Measurements from ENCODE around the gene PLIN1.

The PLIN1 gene

GRCh38 chr15:89629829-89630228, 49.3 kb downstream of the PLIN1 start:
- in situ Hi-C loops (cut with MboI; ENCODE audit: low sequenced_read_pairs, unreplicated experiment) = no loop called here

GRCh38 chr15:89628806-89629715, 50.1 kb downstream of the PLIN1 start:
- in situ Hi-C loops (cut with MboI; ENCODE audit: low sequenced_read_pairs, unreplicated experiment) = no loop called here
- TF ChIP-seq, protein P1, sequence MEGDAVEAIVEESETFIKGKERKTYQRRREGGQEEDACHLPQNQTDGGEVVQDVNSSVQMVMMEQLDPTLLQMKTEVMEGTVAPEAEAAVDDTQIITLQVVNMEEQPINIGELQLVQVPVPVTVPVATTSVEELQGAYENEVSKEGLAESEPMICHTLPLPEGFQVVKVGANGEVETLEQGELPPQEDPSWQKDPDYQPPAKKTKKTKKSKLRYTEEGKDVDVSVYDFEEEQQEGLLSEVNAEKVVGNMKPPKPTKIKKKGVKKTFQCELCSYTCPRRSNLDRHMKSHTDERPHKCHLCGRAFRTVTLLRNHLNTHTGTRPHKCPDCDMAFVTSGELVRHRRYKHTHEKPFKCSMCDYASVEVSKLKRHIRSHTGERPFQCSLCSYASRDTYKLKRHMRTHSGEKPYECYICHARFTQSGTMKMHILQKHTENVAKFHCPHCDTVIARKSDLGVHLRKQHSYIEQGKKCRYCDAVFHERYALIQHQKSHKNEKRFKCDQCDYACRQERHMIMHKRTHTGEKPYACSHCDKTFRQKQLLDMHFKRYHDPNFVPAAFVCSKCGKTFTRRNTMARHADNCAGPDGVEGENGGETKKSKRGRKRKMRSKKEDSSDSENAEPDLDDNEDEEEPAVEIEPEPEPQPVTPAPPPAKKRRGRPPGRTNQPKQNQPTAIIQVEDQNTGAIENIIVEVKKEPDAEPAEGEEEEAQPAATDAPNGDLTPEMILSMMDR (IDR thresholded peaks at IDR 0.05; ENCODE audit: borderline replicate concordance, control extremely low read depth, extremely low read depth, insufficient read depth, missing control alignments) = no peak
- peak; percentile 24 for DNase-seq (ENCODE audit: low spot score)

More at GRCh38 chr15:89629829-89630228, 49.3 kb downstream of the PLIN1 start:
- peak; percentile 34 for DNase-seq (ENCODE audit: low spot score)
- TF ChIP-seq, protein P1 (IDR thresholded peaks at IDR 0.05; ENCODE audit: borderline replicate concordance, control extremely low read depth, extremely low read depth, insufficient read depth, missing control alignments) = no peak

GRCh38 chr15:89628301-89628700, 50.9 kb downstream of the PLIN1 start:
- TF ChIP-seq, protein P1 (IDR thresholded peaks at IDR 0.05; ENCODE audit: borderline replicate concordance, control extremely low read depth, extremely low read depth, insufficient read depth, missing control alignments) = no peak
- in situ Hi-C loops (cut with MboI; ENCODE audit: low sequenced_read_pairs, unreplicated experiment) = no loop called here
- no peak for DNase-seq (ENCODE audit: low spot score)

- peak; percentile 19 for DNase-seq (ENCODE audit: low spot score)
- in situ Hi-C loops (cut with MboI; ENCODE audit: low sequenced_read_pairs, unreplicated experiment) = no loop called here
- TF ChIP-seq, protein P1 (IDR thresholded peaks at IDR 0.05; ENCODE audit: borderline replicate concordance, control extremely low read depth, extremely low read depth, insufficient read depth, missing control alignments) = no peak
These were observed 51.8 kb downstream of the PLIN1 start for GRCh38 chr15:89627256-89627970.

GRCh38 chr15:89625716-89626115, 53.5 kb downstream of the PLIN1 start:
- TF ChIP-seq, protein P1 (IDR thresholded peaks at IDR 0.05; ENCODE audit: borderline replicate concordance, control extremely low read depth, extremely low read depth, insufficient read depth, missing control alignments) = no peak
- DNase-seq (ENCODE audit: low spot score) = no peak
- in situ Hi-C loops (cut with MboI; ENCODE audit: low sequenced_read_pairs, unreplicated experiment) = no loop called here

DNA sequence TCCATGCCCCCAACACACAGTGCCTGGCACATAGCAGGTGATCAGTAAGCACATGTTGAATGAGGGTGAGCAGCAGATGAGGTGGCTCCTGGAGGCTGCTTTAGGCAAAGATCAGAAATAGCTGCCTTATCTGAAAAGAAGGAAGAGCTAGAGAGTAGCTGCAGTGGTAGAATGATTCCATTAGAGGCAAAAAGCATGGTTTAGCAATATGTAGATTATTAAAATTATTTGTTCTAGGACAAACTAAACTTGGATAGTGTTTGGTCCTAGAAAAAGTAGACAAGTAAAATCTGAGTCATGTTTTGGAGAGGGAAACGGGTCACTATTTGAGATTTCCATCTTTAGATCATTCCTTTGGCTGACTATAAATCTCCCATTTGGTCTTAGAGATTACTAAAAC, 56.0 kb downstream of the PLIN1 start:
- DNase-seq (ENCODE audit: low spot score) = no peak
- in situ Hi-C loops (cut with MboI; ENCODE audit: low sequenced_read_pairs, unreplicated experiment) = no loop called here
- TF ChIP-seq, protein P1 (IDR thresholded peaks at IDR 0.05; ENCODE audit: borderline replicate concordance, control extremely low read depth, extremely low read depth, insufficient read depth, missing control alignments) = no peak
